ENCODE data around the gene FBXO24. TPM values are rescaled to one million over a fixed set of nuclear protein-coding genes. Genes with fewer than 3 reads are reported as not detected.

Gene FBXO24
- polyA plus RNA-seq, 1 experiment, result 0.40 TPM

DNA sequence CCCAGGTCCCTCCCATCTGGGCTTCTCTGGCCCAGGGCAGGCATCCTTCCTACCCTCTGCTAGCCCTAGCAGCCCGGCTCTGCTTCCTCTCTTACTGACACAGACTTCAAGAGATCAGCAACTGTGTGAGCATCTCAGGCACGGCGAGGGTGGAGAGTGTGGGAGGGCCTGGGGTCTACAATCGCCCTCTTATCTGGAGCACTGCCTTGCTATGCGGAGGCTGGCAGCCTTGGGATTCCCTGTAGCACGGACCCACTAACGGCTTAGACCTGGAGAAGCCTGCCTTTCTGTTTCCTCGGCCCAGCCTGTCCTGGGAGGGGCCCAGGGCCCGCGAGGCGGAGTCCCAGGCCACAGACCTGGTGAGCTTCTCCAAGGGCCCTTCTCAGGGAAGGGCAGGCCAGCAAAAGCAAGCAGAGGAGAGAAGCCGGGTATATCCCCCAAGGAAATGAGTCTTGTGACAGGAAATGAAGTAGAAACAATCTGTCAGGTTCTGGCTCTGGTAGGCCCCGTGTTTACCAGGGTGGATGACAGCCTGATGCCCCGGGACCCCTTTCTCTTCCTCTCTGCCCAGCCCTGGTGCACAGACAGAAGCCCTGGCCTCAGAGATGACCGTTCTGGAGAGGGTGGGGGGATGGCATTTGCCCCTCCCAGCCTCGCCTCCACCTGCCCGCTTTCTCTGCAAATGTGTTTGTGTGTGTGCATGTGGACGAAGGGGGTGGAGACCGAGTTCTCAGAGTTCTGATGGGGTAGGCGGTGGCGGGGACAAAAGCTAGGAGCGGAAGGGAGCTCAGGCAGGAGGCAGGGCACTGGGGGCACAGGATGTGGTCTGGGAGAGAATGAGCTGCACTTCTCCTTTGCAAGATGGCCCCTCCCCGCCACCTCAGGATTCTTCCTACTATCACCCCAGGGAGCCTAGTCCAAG lies 2.7 kb upstream of the FBXO24 start:
- DNase-seq (ENCODE audit: low read depth), result no peak
- CTCF ChIA-PET, result interaction anchor here (0.6 to 6.0 kb wide), 4 partner anchors 18 to 114 kb away, joined by 3 to 42 read pairs (median 17); partner anchors contain the start of gene GIGYF1
- peak overlapping the region; percentile 98 for H3K4me3 ChIP-seq (ENCODE audit: low read depth, low read length)

DNA sequence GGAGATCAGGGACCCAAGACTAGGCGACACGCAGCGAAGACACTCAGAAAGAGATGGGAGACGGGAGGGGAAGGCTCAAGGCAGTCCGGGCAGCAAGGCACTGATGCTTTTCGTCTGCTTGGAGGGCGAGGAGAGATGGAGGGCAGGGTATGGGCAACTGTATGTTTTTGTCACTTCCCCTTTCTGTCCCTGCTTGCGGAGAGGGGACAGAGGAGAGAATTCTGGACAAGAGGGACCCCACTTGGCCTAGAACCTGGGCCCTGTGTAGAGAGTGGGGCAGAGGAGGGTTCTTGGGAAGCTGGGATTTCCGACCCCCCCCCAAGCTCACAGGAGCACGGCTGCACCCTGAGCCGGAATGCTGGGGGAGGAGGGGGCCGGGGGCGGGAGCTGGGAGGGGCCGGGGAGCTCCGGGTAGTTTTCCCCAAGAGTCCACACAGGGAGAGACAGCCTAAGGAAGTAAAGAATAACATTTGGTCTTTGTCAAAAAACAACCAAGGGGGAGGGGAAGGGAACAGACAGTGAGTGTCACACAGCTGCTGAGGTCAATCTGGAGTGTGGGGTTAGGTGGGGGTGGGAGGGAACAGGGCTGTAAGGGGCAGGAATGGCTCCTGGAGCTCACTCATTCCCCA lies 2.0 kb upstream of the FBXO24 start:
- POLR2A ChIA-PET, result interaction anchor here (0.6 to 1.8 kb wide), 2 partner anchors 15 to 18 kb away, joined by 3 to 7 read pairs; partner anchors contain the start of gene PCOLCE
- DNase-seq (ENCODE audit: low read depth), result no peak

More for the DNA sequence above, 2.7 kb upstream of the FBXO24 start:
- POLR2A ChIA-PET, result interaction anchor here (1.8 kb wide), 1 partner anchor 19 kb away, joined by 7 read pairs; the partner anchor contains the start of gene PCOLCE
- no peaks in the 10 kb centered on the region for H3K27me3 ChIP-seq (ENCODE audit: control insufficient read depth, insufficient read depth, low read length)
- TF ChIP-seq, protein P1, sequence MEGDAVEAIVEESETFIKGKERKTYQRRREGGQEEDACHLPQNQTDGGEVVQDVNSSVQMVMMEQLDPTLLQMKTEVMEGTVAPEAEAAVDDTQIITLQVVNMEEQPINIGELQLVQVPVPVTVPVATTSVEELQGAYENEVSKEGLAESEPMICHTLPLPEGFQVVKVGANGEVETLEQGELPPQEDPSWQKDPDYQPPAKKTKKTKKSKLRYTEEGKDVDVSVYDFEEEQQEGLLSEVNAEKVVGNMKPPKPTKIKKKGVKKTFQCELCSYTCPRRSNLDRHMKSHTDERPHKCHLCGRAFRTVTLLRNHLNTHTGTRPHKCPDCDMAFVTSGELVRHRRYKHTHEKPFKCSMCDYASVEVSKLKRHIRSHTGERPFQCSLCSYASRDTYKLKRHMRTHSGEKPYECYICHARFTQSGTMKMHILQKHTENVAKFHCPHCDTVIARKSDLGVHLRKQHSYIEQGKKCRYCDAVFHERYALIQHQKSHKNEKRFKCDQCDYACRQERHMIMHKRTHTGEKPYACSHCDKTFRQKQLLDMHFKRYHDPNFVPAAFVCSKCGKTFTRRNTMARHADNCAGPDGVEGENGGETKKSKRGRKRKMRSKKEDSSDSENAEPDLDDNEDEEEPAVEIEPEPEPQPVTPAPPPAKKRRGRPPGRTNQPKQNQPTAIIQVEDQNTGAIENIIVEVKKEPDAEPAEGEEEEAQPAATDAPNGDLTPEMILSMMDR (IDR thresholded peaks at IDR 0.05; ENCODE audit: insufficient read depth, low read depth, low read length), result no peak
- H3K36me3 ChIP-seq (ENCODE audit: control insufficient read depth, insufficient read depth, low read length), result peaks cover 26% of the 10 kb centered on the region

DNA sequence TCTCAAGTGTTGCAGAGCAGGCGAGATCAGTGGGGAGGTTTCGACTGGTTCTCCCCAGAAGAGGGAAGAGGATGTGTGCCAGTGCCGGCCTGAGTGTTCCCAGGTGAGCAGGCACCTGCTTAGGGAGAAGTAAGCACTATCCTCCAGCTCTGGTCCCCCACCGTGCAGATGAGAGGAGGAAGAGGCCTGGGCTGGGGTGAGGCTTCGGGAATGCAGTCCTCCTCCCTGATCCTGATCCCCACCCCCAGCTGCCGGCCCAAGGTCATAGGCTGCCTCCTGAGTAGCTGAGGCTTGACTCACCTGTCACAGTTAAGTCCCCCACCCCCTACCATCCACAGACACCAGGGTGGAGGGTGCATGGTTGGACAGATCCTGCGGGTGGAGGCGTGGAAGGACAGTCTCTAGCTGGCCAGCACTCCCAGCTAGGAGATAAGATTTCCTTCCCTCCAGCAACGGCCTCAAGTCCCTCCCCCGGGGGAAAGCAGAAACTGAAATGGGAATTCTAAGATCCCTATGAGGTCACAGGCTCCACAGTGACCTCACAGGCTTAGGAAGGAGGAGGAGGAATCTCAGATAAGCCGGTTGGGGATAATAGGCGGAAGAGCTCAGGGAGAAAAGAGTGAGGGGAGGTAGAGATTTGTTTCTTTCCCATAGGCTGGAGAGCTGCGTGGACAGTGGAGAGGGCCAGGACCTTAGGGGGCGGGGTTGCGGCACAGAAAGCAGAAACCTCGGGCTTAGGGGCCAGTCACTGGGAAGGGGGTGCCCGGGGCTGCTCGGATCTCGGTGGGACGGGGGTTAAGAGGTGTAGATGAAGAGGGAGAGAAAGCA lies 1.2 kb upstream of the FBXO24 start:
- TF ChIP-seq, protein P1 (IDR thresholded peaks at IDR 0.05; ENCODE audit: insufficient read depth, low read depth, low read length), result no peak
- H3K4me3 ChIP-seq (ENCODE audit: low read depth, low read length), result peak overlapping the region; percentile 98
- POLR2A ChIA-PET, result interaction anchor here (0.6 to 1.8 kb wide), 3 partner anchors 16 to 28 kb away, joined by 3 to 7 read pairs (median 3); partner anchors contain the start of genes MOSPD3 and PCOLCE
- no peaks in the 10 kb centered on the region for H3K27me3 ChIP-seq (ENCODE audit: control insufficient read depth, insufficient read depth, low read length)
- CTCF ChIA-PET, result interaction anchor here (0.6 to 6.0 kb wide), 10 partner anchors 10 to 124 kb away, joined by 3 to 42 read pairs (median 4); partner anchors contain the start of genes GIGYF1 and PCOLCE
- no peak for DNase-seq (ENCODE audit: low read depth)
- H3K36me3 ChIP-seq (ENCODE audit: control insufficient read depth, insufficient read depth, low read length), result peaks cover 15% of the 10 kb centered on the region

More for the DNA sequence above, 2.0 kb upstream of the FBXO24 start:
- H3K36me3 ChIP-seq (ENCODE audit: control insufficient read depth, insufficient read depth, low read length), result peaks cover 20% of the 10 kb centered on the region
- CTCF ChIA-PET, result interaction anchor here (0.6 to 6.0 kb wide), 8 partner anchors 11 to 107 kb away, joined by 3 to 42 read pairs (median 4); partner anchors contain the start of genes GIGYF1 and PCOLCE
- no peaks in the 10 kb centered on the region for H3K27me3 ChIP-seq (ENCODE audit: control insufficient read depth, insufficient read depth, low read length)
- TF ChIP-seq, protein P1 (IDR thresholded peaks at IDR 0.05; ENCODE audit: insufficient read depth, low read depth, low read length), result no peak
- H3K4me3 ChIP-seq (ENCODE audit: low read depth, low read length), result peak overlapping the region; percentile 98

DNA sequence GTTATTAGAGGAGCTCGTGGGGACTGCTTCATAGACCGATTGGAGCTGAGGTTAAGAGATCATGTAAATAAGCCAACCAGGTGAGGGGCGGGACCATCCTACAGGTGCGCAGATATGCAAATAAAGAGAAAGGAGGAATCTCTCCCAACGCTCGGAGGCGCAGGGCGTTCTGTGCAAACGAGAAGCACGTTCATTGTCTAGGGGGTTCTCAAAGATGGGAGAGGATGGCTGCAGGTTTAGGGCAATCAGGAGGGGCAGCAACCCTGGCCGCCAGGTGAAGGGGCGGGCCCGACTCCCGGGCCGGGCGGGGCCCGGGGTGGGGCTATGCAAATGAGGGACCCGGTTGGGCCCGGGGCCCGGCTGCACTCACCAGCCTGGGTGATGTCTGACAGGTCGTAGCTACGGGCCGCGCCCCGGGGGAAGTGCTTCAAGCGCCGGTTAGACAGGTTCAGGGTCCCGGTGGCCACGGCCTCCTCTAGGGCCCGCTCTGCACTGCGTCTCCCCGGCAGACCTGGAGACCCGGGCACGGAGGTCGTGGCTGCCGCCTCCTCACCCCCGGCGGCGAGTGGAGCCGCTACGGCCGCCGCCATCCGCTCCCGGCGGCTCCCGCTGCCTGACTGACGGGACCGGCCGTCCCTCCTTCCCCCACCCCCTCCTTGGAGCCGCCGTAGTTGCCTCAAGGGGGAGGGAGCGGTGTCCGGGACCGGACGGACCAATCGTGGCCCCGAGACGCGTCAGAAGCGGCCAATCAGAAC lies 440 bp upstream of the FBXO24 start, which contains the start of gene LRCH4:
LRCH4 (minus strand) TSS at position 619 of the 755 bp plus-strand sequence; CDS start at position 590, 29 bp downstream.
- CTCF ChIA-PET, result interaction anchor here (1.0 to 6.0 kb wide), 13 partner anchors 10 to 125 kb away, joined by 3 to 42 read pairs (median 5); partner anchors contain the start of genes GIGYF1 and PCOLCE
- peaks cover 11% of the 10 kb centered on the region for H3K36me3 ChIP-seq (ENCODE audit: control insufficient read depth, insufficient read depth, low read length)
- peak within 1 kb of the TSS; percentile 98 for H3K4me3 ChIP-seq (ENCODE audit: low read depth, low read length)
- H3K27me3 ChIP-seq (ENCODE audit: control insufficient read depth, insufficient read depth, low read length), result no peaks in the 10 kb centered on the region
- no peak for DNase-seq (ENCODE audit: low read depth)
- TF ChIP-seq, protein P1 (IDR thresholded peaks at IDR 0.05; ENCODE audit: insufficient read depth, low read depth, low read length), result no peak
- POLR2A ChIA-PET, result interaction anchor here (0.5 to 1.8 kb wide), 6 partner anchors 15 to 157 kb away, joined by 3 to 8 read pairs (median 3); partner anchors contain the start of genes MOSPD3, PCOLCE and ZCWPW1

Data from BJ (cell line).